Measurements from ENCODE around the gene METRN.

The METRN gene

GRCh38 chr16:709566-710499, 5.1 kb upstream of the METRN start:
- peak; percentile 93 for DNase-seq (ENCODE audit: low read depth)

- no peak for DNase-seq (ENCODE audit: low read depth)
These were observed 4.3 kb upstream of the METRN start for GRCh38 chr16:710500-711075.

- no peak for DNase-seq (ENCODE audit: low read depth)
These were observed 3.8 kb upstream of the METRN start for GRCh38 chr16:711084-711483.

GRCh38 chr16:711548-712320, 3.2 kb upstream of the METRN start:
- peak; percentile 73 for DNase-seq (ENCODE audit: low read depth)

GRCh38 chr16:712740-713250, 2.1 kb upstream of the METRN start:
- peak; percentile 99 for DNase-seq (ENCODE audit: low read depth)

GRCh38 chr16:714079-714478, 839 bp upstream of the METRN start:
- DNase-seq (ENCODE audit: low read depth): peak; percentile 55

GRCh38 chr16:715477-716199, 720 bp downstream of the METRN start:
- DNase-seq (ENCODE audit: low read depth): peak; percentile 43

GRCh38 chr16:716200-716568, 1.3 kb downstream of the METRN start:
- DNase-seq (ENCODE audit: low read depth): peak; percentile 75

- DNase-seq (ENCODE audit: low read depth): no peak
These were observed 1.9 kb downstream of the METRN start for GRCh38 chr16:716768-717325.

- DNase-seq (ENCODE audit: low read depth): no peak
These were observed 2.7 kb downstream of the METRN start for GRCh38 chr16:717450-718245.

- no peak for DNase-seq (ENCODE audit: low read depth)
These were observed 3.5 kb downstream of the METRN start for GRCh38 chr16:718389-718788.

GRCh38 chr16:718922-719321, 4.0 kb downstream of the METRN start:
- DNase-seq (ENCODE audit: low read depth): no peak

GRCh38 chr16:719815-720446, 5.0 kb downstream of the METRN start:
- peak; percentile 33 for DNase-seq (ENCODE audit: low read depth)

GRCh38 chr16:720447-720989, 5.6 kb downstream of the METRN start:
- peak; percentile 86 for DNase-seq (ENCODE audit: low read depth)

- DNase-seq (ENCODE audit: low read depth): peak; percentile 80
These were observed 6.3 kb downstream of the METRN start, which contains the start of gene ANTKMT for GRCh38 chr16:720990-721764. Gene ANTKMT, plus strand, starts transcription at chr16:721146. Its CDS starts 129 bp downstream, at chr16:721275.

GRCh38 chr16:721765-722540, 7.0 kb downstream of the METRN start:
- no peak for DNase-seq (ENCODE audit: low read depth)

- DNase-seq (ENCODE audit: low read depth): no peak
These were observed 8.1 kb downstream of the METRN start for GRCh38 chr16:722835-723633.

All from EH (cell line).